Panc1 (cell line): ENCODE measurements around the gene SSR2. TPM values are rescaled to one million over a fixed set of nuclear protein-coding genes. Genes with fewer than 3 reads are reported as not detected.
A peak's percentile ranks its signal among the peaks of the same experiment; 100 is the strongest.
"Not testable (repeated sequence)": the region's sequence is repeated elsewhere in the genome, so short reads cannot be mapped to it uniquely, and the experiment has no call there.

Experiments used
- ATAC-seq: fragments of 200-7000 bp; cut with Tn5 transposase; 2 replicates; pipeline ENCODE4 v1.9.1; 2020; ENCODE audit warnings: mild to moderate bottlenecking, moderate library complexity
- BruUV-seq: library from RNA; stranded (reverse); fragments of 400-500 nt; replicated peaks from 2 replicates; lab custom pipeline; 2021; lab: Mats Ljungman, UMichigan
- CTCF ChIA-PET: fragments of 300-600 bp; sonication (Branson Sonifier 250); formaldehyde crosslinking; loops from one replicate; lab custom pipeline; 2022; ENCODE audit warnings: antibody characterized with exemption; lab: Charles Lee
- POLR2A ChIA-PET: fragments of 300-600 bp; sonication (Branson Sonifier 250); formaldehyde crosslinking; loops from one replicate; lab custom pipeline; 2022; ENCODE audit warnings: antibody characterized with exemption; lab: Charles Lee
- DNase-seq: peaks from one replicate; pipeline ENCODE4 v3.0.0-alpha.2; 2010; ENCODE audit warnings: low read depth, low spot score
- H3K27ac ChIP-seq: 2 replicates; pipeline ENCODE4 v1.5.1; 2011; ENCODE audit warnings: mild to moderate bottlenecking, low read length, inconsistent platforms
- H3K27me3 ChIP-seq: fragments of 200-500 bp; sonication (Bioruptor generic); 2 replicates; pipeline ENCODE4 v1.6.0; 2014; ENCODE audit warnings: low read length, inconsistent platforms; ENCODE audit not compliant: control insufficient read depth, insufficient read depth
- H3K36me3 ChIP-seq: fragments of 200-500 bp; sonication (Bioruptor generic); 2 replicates; pipeline ENCODE4 v1.5.1; 2014; ENCODE audit warnings: inconsistent platforms, mild to moderate bottlenecking, low read length, moderate library complexity; ENCODE audit not compliant: control insufficient read depth, insufficient read depth
- H3K4me1 ChIP-seq: 2 replicates; pipeline ENCODE4 v1.5.1; 2011; ENCODE audit warnings: inconsistent platforms, mild to moderate bottlenecking, low read length, moderate library complexity; ENCODE audit not compliant: control insufficient read depth, insufficient read depth
- H3K4me3 ChIP-seq, 2 experiments: 2 replicates each; pipeline ENCODE4 v1.5.1; 2011 to 2012; ENCODE audit warnings: low read depth in 2 of 2, low read length in 2 of 2, mild to moderate bottlenecking in 2 of 2, inconsistent platforms in 1 of 2, moderate library complexity in 1 of 2
- H3K9me3 ChIP-seq: fragments of 200-500 bp; sonication (Bioruptor generic); 2 replicates; pipeline ENCODE4 v1.5.1; 2014; ENCODE audit warnings: low read depth, mild to moderate bottlenecking, inconsistent platforms, low read length, moderate library complexity; ENCODE audit not compliant: control insufficient read depth, insufficient read depth
- POLR2AphosphoS5 ChIP-seq: IDR thresholded peaks from 2 replicates; pipeline ENCODE4 v1.6.1; 2012; ENCODE audit warnings: mild to moderate bottlenecking, low read depth, low read length, moderate library complexity
- SIN3A ChIP-seq: IDR thresholded peaks from 2 replicates; pipeline ENCODE4 v1.6.1; 2012; ENCODE audit warnings: low read depth, mild to moderate bottlenecking, low read length, moderate library complexity, borderline replicate concordance; ENCODE audit not compliant: insufficient read depth
- TCF7L2 ChIP-seq: IDR thresholded peaks from 2 replicates; pipeline ENCODE4 v1.6.1; 2011; ENCODE audit warnings: mild to moderate bottlenecking, low read depth, low read length, inconsistent platforms
- in situ Hi-C: cut with HindIII; loops from 2 replicates; pipeline ENCODE4 v1.10.0; 2016; ENCODE audit warnings: low sequenced_read_pairs, low pct_unique_long_range_greater_than_20kb
- intact Hi-C: fragments of 100-400 bp; cut with micrococcal nuclease; formaldehyde crosslinking; loops from one replicate; pipeline ENCODE4 v1.10.0; 2022; ENCODE audit not compliant: unreplicated experiment
- total RNA-seq: library from RNA; stranded (reverse); gene quantifications from one replicate; pipeline ENCODE4 v1.2.1, GENCODE V29; 2021; ENCODE audit not compliant: unreplicated experiment
- TF ChIP-seq, protein P1 (sequence below): fragments of 450-650 bp; IDR thresholded peaks from 2 replicates; pipeline ENCODE4 v1.5.1; 2017; ENCODE audit warnings: mild to moderate bottlenecking
- TF ChIP-seq, protein P2 (sequence below), 2 experiments: IDR thresholded peaks; 2 replicates each; pipeline ENCODE4 v1.6.1; 2011 to 2012; ENCODE audit warnings: low read depth in 2 of 2, control low read depth in 1 of 2, low read length in 1 of 2, mild to moderate bottlenecking in 1 of 2, moderate library complexity in 1 of 2; ENCODE audit not compliant: insufficient read depth in 1 of 2

Gene SSR2
- total RNA-seq, 1 experiment from 2014 or later, result 252 TPM

DNA sequence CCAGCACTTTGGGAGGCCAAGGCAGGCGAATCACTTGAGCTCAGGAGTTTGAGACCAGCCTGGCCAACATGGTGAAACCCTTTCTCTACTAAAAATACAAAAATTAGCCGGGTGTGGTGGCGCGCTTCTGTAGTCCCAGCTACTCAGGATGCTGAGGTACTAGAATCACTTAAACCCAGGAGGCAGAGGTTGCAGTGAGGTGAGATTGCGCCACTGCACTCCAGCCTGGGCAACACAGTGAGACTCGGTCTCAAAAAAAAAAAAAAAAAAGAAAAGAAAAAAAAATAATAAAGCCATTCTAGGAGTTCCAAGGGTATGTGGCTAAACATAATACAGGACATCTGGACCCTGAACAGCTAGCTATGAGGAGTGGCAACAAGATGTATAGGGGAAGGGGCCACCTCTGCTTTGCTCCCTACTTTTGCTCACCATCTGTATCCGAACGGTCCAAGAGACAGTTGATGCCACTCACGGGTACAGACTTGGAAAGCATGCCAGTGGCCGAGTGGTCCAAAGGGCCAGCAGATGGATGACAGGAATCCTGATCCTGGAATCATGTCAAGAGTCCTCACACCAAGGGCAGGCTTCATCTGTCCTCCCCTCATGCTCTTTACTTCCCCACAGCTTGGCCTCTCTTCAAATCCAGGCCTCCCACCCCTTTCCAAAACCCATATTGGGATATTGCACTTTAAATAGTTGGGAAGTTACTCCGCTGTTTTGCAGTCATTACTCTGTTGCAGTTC is 35.7 kb downstream of the SSR2 start:
- peak overlapping the region; percentile 86; the same call in 1 of the 2 replicates for H3K27ac ChIP-seq
- in situ Hi-C loops, H3K9me3 ChIP-seq, intact Hi-C loops, H3K4me3 ChIP-seq, POLR2A ChIA-PET, CTCF ChIA-PET, ATAC-seq, DNase-seq, H3K27me3 ChIP-seq, BruUV-seq, H3K36me3 ChIP-seq: not testable (repeated sequence)
- peaks cover 23% of the 10 kb centered on the region for H3K4me1 ChIP-seq

DNA sequence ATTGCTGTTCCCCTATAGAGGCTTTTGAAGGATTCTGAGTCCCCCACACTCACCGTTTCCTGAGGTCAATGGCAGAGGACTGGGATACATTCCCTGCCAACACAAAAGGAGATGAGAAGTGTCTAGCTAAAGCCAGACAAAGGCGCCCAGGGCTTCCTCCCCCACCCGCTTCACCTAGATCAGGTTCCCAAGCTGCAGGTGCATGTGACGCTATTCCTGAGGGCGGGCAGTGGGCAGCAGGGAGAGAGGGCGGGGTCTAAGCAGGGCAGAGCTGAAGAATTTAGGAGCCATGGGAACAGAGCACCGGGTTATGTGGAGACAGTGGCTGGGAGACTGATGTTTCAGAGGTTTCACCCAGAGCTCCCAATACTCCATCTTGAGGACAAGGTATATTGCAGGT is 36.4 kb downstream of the SSR2 start:
- peaks cover 30% of the 10 kb centered on the region for H3K4me1 ChIP-seq
- no TSS peak for BruUV-seq
- in situ Hi-C loops (no loop called here), intact Hi-C loops (no loop called here)
- peak overlapping the region; percentile 86 for H3K27ac ChIP-seq
- no peaks in the 10 kb centered on the region for H3K36me3 ChIP-seq
- no peaks in the 10 kb centered on the region for H3K9me3 ChIP-seq
- POLR2A ChIA-PET, result interaction anchor here (0.6 kb wide), 1 partner anchor 26 kb away, joined by 6 read pairs; no protein-coding TSS in a partner anchor
- no peaks in the 10 kb centered on the region for H3K27me3 ChIP-seq
- ATAC-seq, result no peak
- CTCF ChIA-PET, result no interaction called here
- H3K4me3 ChIP-seq, result no peak overlapping the region
- DNase-seq, result no peak
- no peak for TF ChIP-seq SIN3A
- TF ChIP-seq, protein P1, sequence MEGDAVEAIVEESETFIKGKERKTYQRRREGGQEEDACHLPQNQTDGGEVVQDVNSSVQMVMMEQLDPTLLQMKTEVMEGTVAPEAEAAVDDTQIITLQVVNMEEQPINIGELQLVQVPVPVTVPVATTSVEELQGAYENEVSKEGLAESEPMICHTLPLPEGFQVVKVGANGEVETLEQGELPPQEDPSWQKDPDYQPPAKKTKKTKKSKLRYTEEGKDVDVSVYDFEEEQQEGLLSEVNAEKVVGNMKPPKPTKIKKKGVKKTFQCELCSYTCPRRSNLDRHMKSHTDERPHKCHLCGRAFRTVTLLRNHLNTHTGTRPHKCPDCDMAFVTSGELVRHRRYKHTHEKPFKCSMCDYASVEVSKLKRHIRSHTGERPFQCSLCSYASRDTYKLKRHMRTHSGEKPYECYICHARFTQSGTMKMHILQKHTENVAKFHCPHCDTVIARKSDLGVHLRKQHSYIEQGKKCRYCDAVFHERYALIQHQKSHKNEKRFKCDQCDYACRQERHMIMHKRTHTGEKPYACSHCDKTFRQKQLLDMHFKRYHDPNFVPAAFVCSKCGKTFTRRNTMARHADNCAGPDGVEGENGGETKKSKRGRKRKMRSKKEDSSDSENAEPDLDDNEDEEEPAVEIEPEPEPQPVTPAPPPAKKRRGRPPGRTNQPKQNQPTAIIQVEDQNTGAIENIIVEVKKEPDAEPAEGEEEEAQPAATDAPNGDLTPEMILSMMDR, result no peak
- no peak for TF ChIP-seq POLR2AphosphoS5
- TF ChIP-seq, protein P2, sequence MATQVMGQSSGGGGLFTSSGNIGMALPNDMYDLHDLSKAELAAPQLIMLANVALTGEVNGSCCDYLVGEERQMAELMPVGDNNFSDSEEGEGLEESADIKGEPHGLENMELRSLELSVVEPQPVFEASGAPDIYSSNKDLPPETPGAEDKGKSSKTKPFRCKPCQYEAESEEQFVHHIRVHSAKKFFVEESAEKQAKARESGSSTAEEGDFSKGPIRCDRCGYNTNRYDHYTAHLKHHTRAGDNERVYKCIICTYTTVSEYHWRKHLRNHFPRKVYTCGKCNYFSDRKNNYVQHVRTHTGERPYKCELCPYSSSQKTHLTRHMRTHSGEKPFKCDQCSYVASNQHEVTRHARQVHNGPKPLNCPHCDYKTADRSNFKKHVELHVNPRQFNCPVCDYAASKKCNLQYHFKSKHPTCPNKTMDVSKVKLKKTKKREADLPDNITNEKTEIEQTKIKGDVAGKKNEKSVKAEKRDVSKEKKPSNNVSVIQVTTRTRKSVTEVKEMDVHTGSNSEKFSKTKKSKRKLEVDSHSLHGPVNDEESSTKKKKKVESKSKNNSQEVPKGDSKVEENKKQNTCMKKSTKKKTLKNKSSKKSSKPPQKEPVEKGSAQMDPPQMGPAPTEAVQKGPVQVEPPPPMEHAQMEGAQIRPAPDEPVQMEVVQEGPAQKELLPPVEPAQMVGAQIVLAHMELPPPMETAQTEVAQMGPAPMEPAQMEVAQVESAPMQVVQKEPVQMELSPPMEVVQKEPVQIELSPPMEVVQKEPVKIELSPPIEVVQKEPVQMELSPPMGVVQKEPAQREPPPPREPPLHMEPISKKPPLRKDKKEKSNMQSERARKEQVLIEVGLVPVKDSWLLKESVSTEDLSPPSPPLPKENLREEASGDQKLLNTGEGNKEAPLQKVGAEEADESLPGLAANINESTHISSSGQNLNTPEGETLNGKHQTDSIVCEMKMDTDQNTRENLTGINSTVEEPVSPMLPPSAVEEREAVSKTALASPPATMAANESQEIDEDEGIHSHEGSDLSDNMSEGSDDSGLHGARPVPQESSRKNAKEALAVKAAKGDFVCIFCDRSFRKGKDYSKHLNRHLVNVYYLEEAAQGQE (IDR thresholded peaks at IDR 0.05; ENCODE audit: insufficient read depth in 1 of 2, low read depth in 2 of 2, low read length in 1 of 2), result no peak
- no peak for TF ChIP-seq TCF7L2
